H1 (cell line): Measurements from ENCODE around the gene C20orf96. TPM values are rescaled to one million over a fixed set of nuclear protein-coding genes. Genes with fewer than 3 reads are reported as not detected.

Source experiments
- CTCF ChIA-PET: fragments of 300-600 bp; sonication (Branson Sonifier 250); formaldehyde crosslinking; loops from one replicate; lab custom pipeline; 2021; ENCODE audit not compliant: partially characterized antibody; lab: Charles Lee
- POLR2A ChIA-PET: fragments of 300-600 bp; sonication (Branson Sonifier 250); formaldehyde crosslinking; loops from one replicate; lab custom pipeline; 2021; ENCODE audit warnings: inconsistent platforms; ENCODE audit not compliant: partially characterized antibody; lab: Charles Lee
- DNase-seq, 2 experiments: peaks; one replicate each; pipeline versions ENCODE4 v3.0.0 to v3.0.0-alpha.2; 2010 to 2022; ENCODE audit warnings: low spot score in 2 of 2, low read depth in 1 of 2, mixed read lengths in 1 of 2
- FAIRE-seq: peaks from 2 replicates; lab custom pipeline; 2011; peaks lifted over from hg19 to GRCh38; lab: Jason Lieb, UNC
- H2AFZ ChIP-seq: 2 replicates; pipeline ENCODE4 v1.8.1; 2012; ENCODE audit warnings: low read length, inconsistent platforms
- H2AK5ac ChIP-seq: 2 replicates; pipeline ENCODE4 v1.6.1; 2013; ENCODE audit warnings: low read depth, low read length
- H2BK120ac ChIP-seq: replicated peaks from 2 replicates; pipeline ENCODE3; 2013; ENCODE audit warnings: low read depth, low read length, inconsistent platforms
- H2BK12ac ChIP-seq: 2 replicates; pipeline ENCODE4 v1.6.1; 2013; ENCODE audit warnings: low read depth, low read length
- H2BK15ac ChIP-seq: 2 replicates; pipeline ENCODE4 v1.6.1; 2013; ENCODE audit warnings: low read length
- H2BK20ac ChIP-seq: 2 replicates; pipeline ENCODE4 v1.6.1; 2013; ENCODE audit warnings: low read length
- H2BK5ac ChIP-seq: 2 replicates; pipeline ENCODE4 v1.6.1; 2013; ENCODE audit warnings: low read depth, low read length
- H3K14ac ChIP-seq: 2 replicates; pipeline ENCODE4 v1.6.1; 2013; ENCODE audit warnings: inconsistent platforms; ENCODE audit not compliant: insufficient read length
- H3K18ac ChIP-seq: 2 replicates; pipeline ENCODE4 v1.6.1; 2013; ENCODE audit warnings: low read length; ENCODE audit errors: extremely low read depth
- H3K23ac ChIP-seq: 2 replicates; pipeline ENCODE4 v1.6.1; 2013; ENCODE audit warnings: inconsistent platforms; ENCODE audit not compliant: insufficient read length
- H3K23me2 ChIP-seq: 2 replicates; pipeline ENCODE4 v1.6.1; 2013; ENCODE audit warnings: low read depth, low read length
- H3K27ac ChIP-seq: 2 replicates; pipeline ENCODE4 v1.6.1; 2011; ENCODE audit warnings: low read depth, low read length, inconsistent platforms
- H3K27me3 ChIP-seq, 4 experiments: replicated peaks in 1 of 4; 1 replicate in 1 of 4; 2 replicates in 3 of 4; pipeline versions ENCODE4 v1.6.1 to v1.8.1; 2011 to 2013; ENCODE audit warnings: low read length in 3 of 4, mild to moderate bottlenecking in 3 of 4, inconsistent platforms in 2 of 4, mixed read lengths in 2 of 4, moderate library complexity in 1 of 4; ENCODE audit not compliant: control insufficient read depth in 3 of 4, insufficient read depth in 3 of 4; ENCODE audit errors: extremely low read depth in 1 of 4
- H3K36me3 ChIP-seq, 4 experiments: 2 replicates each; pipeline versions ENCODE4 v1.6.1 to v1.8.1; 2011 to 2013; ENCODE audit warnings: mild to moderate bottlenecking in 4 of 4, low read length in 3 of 4, moderate library complexity in 2 of 4, control low read depth in 1 of 4, inconsistent platforms in 1 of 4; ENCODE audit not compliant: insufficient read depth in 4 of 4, control insufficient read depth in 2 of 4
- H3K4ac ChIP-seq: replicated peaks from 2 replicates; pipeline ENCODE3; 2013; ENCODE audit warnings: low read length, low read depth, mixed read lengths, inconsistent platforms; ENCODE audit not compliant: insufficient read length
- H3K4me1 ChIP-seq, 4 experiments: replicated peaks in 1 of 4; 1 replicate in 1 of 4; 2 replicates in 3 of 4; pipeline versions ENCODE4 v1.6.1 to v1.8.1; 2011 to 2013; ENCODE audit warnings: low read length in 3 of 4, inconsistent platforms in 2 of 4, mixed read lengths in 1 of 4; ENCODE audit not compliant: insufficient read depth in 4 of 4, control insufficient read depth in 3 of 4
- H3K4me2 ChIP-seq, 2 experiments: 2 replicates each; pipeline versions ENCODE4 v1.6.1 to v1.8.1; 2011 to 2013; ENCODE audit warnings: low read depth in 2 of 2, low read length in 2 of 2, control low read depth in 1 of 2, inconsistent platforms in 1 of 2, mild to moderate bottlenecking in 1 of 2; ENCODE audit not compliant: insufficient read depth in 1 of 2
- H3K4me3 ChIP-seq, 4 experiments: fragments of 200-600, 300-600 bp in 1 of 4; sonication (generic), shearing (Covaris generic), sonication (Bioruptor Twin) in 1 of 4; 2 replicates each; pipeline versions ENCODE4 v1.5.1 to v1.8.1; 2011 to 2016; ENCODE audit warnings: low read length in 4 of 4, low read depth in 3 of 4, control low read depth in 2 of 4, inconsistent platforms in 2 of 4, mild to moderate bottlenecking in 2 of 4, mixed read lengths in 1 of 4, moderate library complexity in 1 of 4; ENCODE audit not compliant: insufficient read depth in 2 of 4; ENCODE audit errors: extremely low read depth in 1 of 4
- H3K56ac ChIP-seq: replicated peaks from 2 replicates; pipeline ENCODE3; 2013; ENCODE audit warnings: low read depth, mild to moderate bottlenecking, mixed read lengths, low read length, inconsistent platforms; ENCODE audit not compliant: insufficient read length
- H3K79me1 ChIP-seq: 2 replicates; pipeline ENCODE4 v1.6.1; 2013; ENCODE audit warnings: low read depth, low read length, control low read depth
- H3K79me2 ChIP-seq, 2 experiments: 2 replicates each; pipeline versions ENCODE4 v1.6.1 to v1.8.1; 2012 to 2013; ENCODE audit warnings: low read length in 2 of 2, mild to moderate bottlenecking in 2 of 2, inconsistent platforms in 1 of 2; ENCODE audit not compliant: insufficient read depth in 2 of 2, control insufficient read depth in 1 of 2
- H3K9ac ChIP-seq, 4 experiments: replicated peaks in 1 of 4; 1 replicate in 1 of 4; 2 replicates in 3 of 4; pipeline versions ENCODE4 v1.6.1 to v1.8.1; 2011 to 2013; ENCODE audit warnings: low read depth in 3 of 4, low read length in 3 of 4, control low read depth in 2 of 4, mild to moderate bottlenecking in 2 of 4, moderate library complexity in 2 of 4, inconsistent platforms in 1 of 4; ENCODE audit errors: extremely low read depth in 1 of 4
- H3K9me3 ChIP-seq, 2 experiments: 2 replicates each; pipeline versions ENCODE4 v1.6.1 to v1.8.1; 2012 to 2013; ENCODE audit warnings: mild to moderate bottlenecking in 2 of 2, moderate library complexity in 2 of 2, control low read depth in 1 of 2, inconsistent platforms in 1 of 2, low read depth in 1 of 2, low read length in 1 of 2, mixed read lengths in 1 of 2; ENCODE audit not compliant: insufficient read depth in 2 of 2
- H4K20me1 ChIP-seq, 2 experiments: replicated peaks in 1 of 2; 2 replicates each; pipeline versions ENCODE3 to v1.8.1; 2011 to 2013; ENCODE audit warnings: inconsistent platforms in 2 of 2, low read length in 2 of 2, mild to moderate bottlenecking in 1 of 2; ENCODE audit not compliant: insufficient read depth in 2 of 2, control insufficient read depth in 1 of 2
- H4K5ac ChIP-seq: 2 replicates; pipeline ENCODE4 v1.6.1; 2013; ENCODE audit warnings: low read length, low read depth, mixed read lengths, inconsistent platforms; ENCODE audit not compliant: insufficient read length
- H4K8ac ChIP-seq: 2 replicates; pipeline ENCODE4 v1.8.0; 2013; ENCODE audit warnings: mild to moderate bottlenecking, moderate library complexity, low read length, inconsistent platforms; ENCODE audit not compliant: insufficient read depth; ENCODE audit errors: extremely low read depth
- H4K91ac ChIP-seq: replicated peaks from 2 replicates; pipeline ENCODE3; 2013; ENCODE audit warnings: low read length, mixed read lengths, inconsistent platforms; ENCODE audit not compliant: insufficient read length
- CTBP2 ChIP-seq: IDR thresholded peaks from 2 replicates; pipeline ENCODE4 v1.7.0; 2011; ENCODE audit warnings: borderline replicate concordance, mild to moderate bottlenecking, moderate library complexity, mixed read lengths, low read length; ENCODE audit not compliant: insufficient read depth, insufficient read length
- HDAC6 ChIP-seq: IDR thresholded peaks from one replicate; pipeline ENCODE4 v1.7.1; 2012; ENCODE audit warnings: low read depth, mild to moderate bottlenecking, inconsistent platforms, low read length, moderate library complexity
- MAFK ChIP-seq: IDR thresholded peaks from 2 replicates; pipeline ENCODE4 v1.6.1; 2012; ENCODE audit warnings: low read depth, mild to moderate bottlenecking, improper control_type of control experiment, low read length
- RXRA ChIP-seq: IDR thresholded peaks from 2 replicates; pipeline ENCODE4 v1.6.1; 2011; ENCODE audit warnings: low read depth, mild to moderate bottlenecking, low read length, moderate library complexity; ENCODE audit not compliant: insufficient read depth
- SIN3A ChIP-seq, 2 experiments: IDR thresholded peaks in 1 of 2; conservative IDR thresholded peaks in 1 of 2; 2 replicates each; pipeline ENCODE4 v1.6.1; 2011 to 2012; ENCODE audit warnings: low read length in 2 of 2, improper control_type of control experiment in 1 of 2, low read depth in 1 of 2, mild to moderate bottlenecking in 1 of 2
- SRF ChIP-seq: IDR thresholded peaks from 2 replicates; pipeline ENCODE4 v1.6.1; 2011; ENCODE audit warnings: mild to moderate bottlenecking, low read depth, low read length, moderate library complexity
- TAF7 ChIP-seq: optimal IDR thresholded peaks from 2 replicates; pipeline ENCODE3; 2011; ENCODE audit warnings: low read depth, mild to moderate bottlenecking, inconsistent platforms, low read length, moderate library complexity, borderline replicate concordance
- TBP ChIP-seq: IDR thresholded peaks from 2 replicates; pipeline ENCODE4 v1.6.1; 2011; ENCODE audit warnings: low read depth, low read length, improper control_type of control experiment
- WGBS, 2 experiments: shearing (Covaris generic) in 1 of 2; methylation state at CpG; one replicate each; pipeline versions ENCODE4 v1.1.6 to v1.1.7; 2013 to 2015; ENCODE audit warnings: low lambda C conversion rate in 2 of 2, mixed read lengths in 2 of 2, inconsistent platforms in 1 of 2, low coverage in 1 of 2, missing lambda C conversion rate in 1 of 2; ENCODE audit not compliant: insufficient replicate concordance in 2 of 2, insufficient coverage in 1 of 2, insufficient read length in 1 of 2; ENCODE audit errors: extremely low coverage in 1 of 2, missing lambda C conversion rate in 1 of 2; 5-methylcytosine and 5-hydroxymethylcytosine counted together
- long read RNA-seq, 2 experiments: library from RNA in 1 of 2; library from capped mRNA in 1 of 2; stranded (forward); transcript quantifications; one replicate each; pipeline ENCODE4 v2.0.0, GENCODE V29; 2021; ENCODE audit warnings: inconsistent platforms in 1 of 2
- polyA minus RNA-seq, 3 experiments: library from RNA; depleted of rRNA, polyadenylated mRNA; stranded (reverse); fragments of >200 nt; gene quantifications; 1 replicate in 2 of 3; 2 replicates in 1 of 3; pipeline ENCODE4 v1.2.3, GENCODE V29; 2011
- polyA plus RNA-seq, 7 experiments: library from polyadenylated mRNA; depleted of rRNA in 3 of 7; stranded (reverse) in 5 of 7; unstranded in 2 of 7; fragments of >200 nt in 5 of 7; fragments of 200-250 nt in 2 of 7; gene quantifications; 1 replicate in 5 of 7; 2 replicates in 1 of 7; 4 replicates in 1 of 7; pipeline versions ENCODE4 v1.2.1 to v1.2.3, GENCODE V29; 2011 to 2013; ENCODE audit warnings: missing spikeins in 2 of 7, mixed read lengths in 2 of 7
- total RNA-seq: library from RNA; stranded (reverse); fragmentation: NEBNext Ultra II Directional; extraction: Animal tissue kit (Norgen Biotek cat#: 25700); gene quantifications from 2 replicates; pipeline ENCODE4 v1.2.1, GENCODE V29; 2021

C20orf96 gene
- total RNA-seq (21.0 and 22.7 TPM in 2 replicates), polyA plus RNA-seq (2011; rRNA removed) (19.2 and 19.3 TPM in 2 replicates), polyA minus RNA-seq (2011; rRNA and poly(A)+ RNA removed) (9.5 and 10.5 TPM in 2 replicates)
- polyA plus RNA-seq (2011; cell fraction: cytosol; rRNA removed), result 21.3 TPM
- 22.3 TPM for polyA plus RNA-seq (2011; cell fraction: nucleus; rRNA removed)
- 20.5 to 28.5 TPM (median 26.2 TPM) in 4 replicates for polyA plus RNA-seq (2012, experiment 1 of 2)
- 20.8 TPM for polyA plus RNA-seq (2012, experiment 2 of 2)
- 23.3 TPM for polyA plus RNA-seq (2013, experiment 1 of 2)
- 22.8 TPM for polyA plus RNA-seq (2013, experiment 2 of 2)
- 7.7 TPM for polyA minus RNA-seq (2011; cell fraction: cytosol; rRNA and poly(A)+ RNA removed)
- polyA minus RNA-seq (2011; cell fraction: nucleus; rRNA and poly(A)+ RNA removed), result 8.2 TPM
- long read RNA-seq, experiment 1, partial matches to known transcripts, result 10 of 16 reads
- long read RNA-seq, experiment 1, other reads (novel, unspliced or antisense), result 2 of 16 reads
- long read RNA-seq, experiment 2, transcript C20orf96-202 (9 exons, 1,420 nt), result major isoform, 9 of 18 reads
- long read RNA-seq, experiment 2, partial matches to known transcripts, result 4 of 18 reads
- long read RNA-seq, experiment 2, other reads (novel, unspliced or antisense), result 5 of 18 reads

- WGBS, 2 experiments, result 3% methylated on average over 38 of the region's 43 CpGs; no CpG with 5 or more reads in 1 of the 2 experiments
- no peak for TF ChIP-seq RXRA
- no peak for TF ChIP-seq TBP
- no peak for TF ChIP-seq SRF
- no peak for TF ChIP-seq HDAC6
- peak; percentile 87 to 99; a peak in 3 of 4 replicates for TF ChIP-seq SIN3A (conservative IDR thresholded peaks at IDR 0.05 in 1 of 2, IDR thresholded peaks at IDR 0.05 in 1 of 2; ENCODE audit: low read depth in 1 of 2, low read length in 2 of 2)
- TF ChIP-seq CTBP2, result no peak
- TF ChIP-seq TAF7, result no peak
- no peak for TF ChIP-seq MAFK
These were observed at the start of gene C20orf96 for GRCh38 chr20:290084-290831. C20orf96 (minus strand) TSS chr20:290750; CDS start chr20:290610, 140 bp downstream.

More at GRCh38 chr20:290084-290831, at the start of gene C20orf96:
- no peak within 1 kb of the TSS for H2BK120ac ChIP-seq
- H3K18ac ChIP-seq, result peak within 1 kb of the TSS; percentile 68; the same call in 1 of the 2 replicates
- peaks cover 0 to 2% (median 0%) of the 10 kb centered on the region in 4 experiments; a peak in 1 of 7 replicates for H3K27me3 ChIP-seq
- ChIA-PET CTCF (no interaction called here), POLR2A (interaction anchor here (1.6 to 1.7 kb wide), 2 partner anchors 9 to 12 kb away, joined by 4 to 5 read pairs; no protein-coding TSS in a partner anchor)
- H3K4me1 ChIP-seq, result peaks cover 0 to 5% (median 4%) of the 10 kb centered on the region in 4 experiments; a peak in 5 of 7 replicates
- peak within 1 kb of the TSS; percentile 72 to 79 for H3K4me2 ChIP-seq
- H2BK12ac ChIP-seq, result peak within 1 kb of the TSS; percentile 32; the same call in 1 of the 2 replicates
- H3K79me2 ChIP-seq, result peaks cover 0 to 4% of the 10 kb centered on the region in 2 experiments; a peak in 1 of 4 replicates
- peak within 1 kb of the TSS; percentile 72 for H2BK20ac ChIP-seq
- no peak within 1 kb of the TSS for H3K4ac ChIP-seq
- peaks cover 5% of the 10 kb centered on the region for H3K23me2 ChIP-seq
- peak within 1 kb of the TSS; percentile 91 for H2AFZ ChIP-seq
- no peak within 1 kb of the TSS for H3K14ac ChIP-seq
- FAIRE-seq (peak; percentile 42), DNase-seq (peak in 1 of 2 experiments; percentile 97)
- peak within 1 kb of the TSS; percentile 96 for H2BK15ac ChIP-seq
- peak within 1 kb of the TSS; percentile 63; the same call in 1 of the 2 replicates for H4K8ac ChIP-seq
- H4K20me1 ChIP-seq, result no peaks in the 10 kb centered on the region
- H3K4me3 ChIP-seq, result peak within 1 kb of the TSS; percentile 74 to 94 (median 84)
- no peak within 1 kb of the TSS for H3K23ac ChIP-seq
- H3K79me1 ChIP-seq, result no peaks in the 10 kb centered on the region
- H3K36me3 ChIP-seq, result no peaks in the 10 kb centered on the region
- H3K9ac ChIP-seq, result peak within 1 kb of the TSS; percentile 64 to 77 (median 70)
- H4K91ac ChIP-seq, result peak within 1 kb of the TSS; percentile 56
- no peak within 1 kb of the TSS for H2AK5ac ChIP-seq
- peak within 1 kb of the TSS; percentile 53 for H4K5ac ChIP-seq
- H2BK5ac ChIP-seq, result peak within 1 kb of the TSS; percentile 61; the same call in 1 of the 2 replicates
- no peak within 1 kb of the TSS for H3K56ac ChIP-seq
- 0 out of 2 replicates have a peak within 1 kb of the TSS, but pooled peaks have one; percentile 47 for H3K27ac ChIP-seq
- no peaks in the 10 kb centered on the region for H3K9me3 ChIP-seq
